ENCODE data around the gene GTSF1L. TPM values are rescaled to one million over a fixed set of nuclear protein-coding genes. Genes with fewer than 3 reads are reported as not detected.

GTSF1L gene
- total and polyA plus RNA-seq, 11 donors, result not detected

- intact Hi-C loops (cut with DNase I), result no loop called here
- no peak overlapping the region for H3K4me3 ChIP-seq
- no peaks in the 10 kb centered on the region for H3K36me3 ChIP-seq
- TF ChIP-seq POLR2A (IDR thresholded peaks at IDR 0.05), result no peak
- TF ChIP-seq, protein P1, sequence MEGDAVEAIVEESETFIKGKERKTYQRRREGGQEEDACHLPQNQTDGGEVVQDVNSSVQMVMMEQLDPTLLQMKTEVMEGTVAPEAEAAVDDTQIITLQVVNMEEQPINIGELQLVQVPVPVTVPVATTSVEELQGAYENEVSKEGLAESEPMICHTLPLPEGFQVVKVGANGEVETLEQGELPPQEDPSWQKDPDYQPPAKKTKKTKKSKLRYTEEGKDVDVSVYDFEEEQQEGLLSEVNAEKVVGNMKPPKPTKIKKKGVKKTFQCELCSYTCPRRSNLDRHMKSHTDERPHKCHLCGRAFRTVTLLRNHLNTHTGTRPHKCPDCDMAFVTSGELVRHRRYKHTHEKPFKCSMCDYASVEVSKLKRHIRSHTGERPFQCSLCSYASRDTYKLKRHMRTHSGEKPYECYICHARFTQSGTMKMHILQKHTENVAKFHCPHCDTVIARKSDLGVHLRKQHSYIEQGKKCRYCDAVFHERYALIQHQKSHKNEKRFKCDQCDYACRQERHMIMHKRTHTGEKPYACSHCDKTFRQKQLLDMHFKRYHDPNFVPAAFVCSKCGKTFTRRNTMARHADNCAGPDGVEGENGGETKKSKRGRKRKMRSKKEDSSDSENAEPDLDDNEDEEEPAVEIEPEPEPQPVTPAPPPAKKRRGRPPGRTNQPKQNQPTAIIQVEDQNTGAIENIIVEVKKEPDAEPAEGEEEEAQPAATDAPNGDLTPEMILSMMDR (IDR thresholded peaks at IDR 0.05), result no peak
- no peaks in the 10 kb centered on the region for H3K4me1 ChIP-seq
- peaks cover 0 to 2% (median 0%) of the 10 kb centered on the region in 12 donors for H3K9me3 ChIP-seq
- 97 to 98% (median 97%) methylated on average over 9 of the region's 9 CpGs for WGBS, 4 donors
- DNase-seq (no peak), ATAC-seq (no peak)
- H3K27ac ChIP-seq, result no peak overlapping the region
- H3K27me3 ChIP-seq, result no peaks in the 10 kb centered on the region
Observed at GRCh38 chr20:43715044-43715443, 11.8 kb downstream of the GTSF1L start.

GRCh38 chr20:43711098-43711654, 15.6 kb downstream of the GTSF1L start:
- Histone ChIP-seq H3K27me3 (no peaks in the 10 kb centered on the region), H3K4me3 (no peak overlapping the region), H3K4me1 (no peaks in the 10 kb centered on the region), H3K9me3 (no peaks in the 10 kb centered on the region), H3K36me3 (no peaks in the 10 kb centered on the region), H3K27ac (no peak overlapping the region)
- 92 to 94% (median 93%) methylated on average over 15 of the region's 15 CpGs for WGBS, 4 donors
- ATAC-seq (no peak), DNase-seq (no peak)
- no peak for TF ChIP-seq POLR2A (IDR thresholded peaks at IDR 0.05)
- TF ChIP-seq, protein P1 (IDR thresholded peaks at IDR 0.05), result no peak
- intact Hi-C loops (cut with DNase I), result no loop called here

GRCh38 chr20:43710370-43711044, 16.3 kb downstream of the GTSF1L start:
- Histone ChIP-seq H3K9me3 (no peaks in the 10 kb centered on the region), H3K4me1 (no peaks in the 10 kb centered on the region), H3K4me3 (no peak overlapping the region), H3K27ac (no peak overlapping the region), H3K27me3 (no peaks in the 10 kb centered on the region), H3K36me3 (no peaks in the 10 kb centered on the region)
- TF ChIP-seq, protein P1 (IDR thresholded peaks at IDR 0.05), result no peak
- TF ChIP-seq POLR2A (IDR thresholded peaks at IDR 0.05), result no peak
- intact Hi-C loops (cut with DNase I), result no loop called here
- ATAC-seq, result no peak
- 89 to 95% (median 92%) methylated on average over 7 to 9 of the region's 9 CpGs for WGBS, 4 donors
- DNase-seq, result no peak

DNA sequence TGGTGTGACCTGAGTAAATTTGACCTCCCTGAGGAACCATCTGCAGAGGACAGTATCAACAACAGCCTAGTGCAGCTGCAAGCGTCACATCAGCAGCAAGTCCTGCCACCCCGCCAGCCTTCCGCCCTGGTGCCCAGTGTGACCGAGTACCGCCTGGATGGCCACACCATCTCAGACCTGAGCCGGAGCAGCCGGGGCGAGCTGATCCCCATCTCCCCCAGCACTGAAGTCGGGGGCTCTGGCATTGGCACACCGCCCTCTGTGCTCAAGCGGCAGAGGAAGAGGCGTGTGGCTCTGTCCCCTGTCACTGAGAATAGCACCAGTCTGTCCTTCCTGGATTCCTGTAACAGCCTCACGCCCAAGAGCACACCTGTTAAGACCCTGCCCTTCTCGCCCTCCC, 24.3 kb downstream of the GTSF1L start:
- no peak for TF ChIP-seq POLR2A (IDR thresholded peaks at IDR 0.05)
- TF ChIP-seq, protein P1 (IDR thresholded peaks at IDR 0.05), result no peak
- intact Hi-C loops (cut with DNase I), result no loop called here
- H3K27me3 ChIP-seq, result no peaks in the 10 kb centered on the region
- no peak overlapping the region for H3K4me3 ChIP-seq
- H3K4me1 ChIP-seq, result no peaks in the 10 kb centered on the region
- DNase-seq (no peak), ATAC-seq (no peak)
- no peaks in the 10 kb centered on the region for H3K9me3 ChIP-seq
- 94 to 98% (median 96%) methylated on average over 11 to 14 of the region's 14 CpGs for WGBS, 4 donors
- no peak overlapping the region for H3K27ac ChIP-seq
- H3K36me3 ChIP-seq, result no peaks in the 10 kb centered on the region

Data from heart left ventricle (tissue), 16 donors.